H1 (cell line): Measurements from ENCODE around the gene CASZ1. TPM values are rescaled to one million over a fixed set of nuclear protein-coding genes. Genes with fewer than 3 reads are reported as not detected.

Experiments used
- CEBPB ChIP-seq: IDR thresholded peaks from 2 replicates; pipeline ENCODE4 v1.6.1; 2012; ENCODE audit warnings: low read depth, low read length
- CHD7 ChIP-seq: fragments of 300-600 bp; sonication (generic); IDR thresholded peaks from 2 replicates; pipeline ENCODE4 v1.7.1; 2012; ENCODE audit warnings: low read length, moderate library complexity, mild to moderate bottlenecking, inconsistent platforms; ENCODE audit not compliant: insufficient replicate concordance
- EGR1 ChIP-seq: IDR thresholded peaks from 2 replicates; pipeline ENCODE4 v1.6.1; 2011; ENCODE audit warnings: low read depth, low read length, borderline replicate concordance
- KDM1A ChIP-seq: fragments of 200-600, 300-600 bp; sonication (generic); IDR thresholded peaks from 2 replicates; pipeline ENCODE4 v1.7.1; 2016; ENCODE audit warnings: mild to moderate bottlenecking, low read length, borderline replicate concordance
- MAFK ChIP-seq: IDR thresholded peaks from 2 replicates; pipeline ENCODE4 v1.6.1; 2012; ENCODE audit warnings: low read depth, mild to moderate bottlenecking, improper control_type of control experiment, low read length
- TAF1 ChIP-seq: IDR thresholded peaks from 2 replicates; pipeline ENCODE4 v1.6.1; 2011; ENCODE audit warnings: mild to moderate bottlenecking, low read depth, low read length
- polyA plus RNA-seq, 7 experiments: library from polyadenylated mRNA; depleted of rRNA in 3 of 7; stranded (reverse) in 5 of 7; unstranded in 2 of 7; fragments of >200 nt in 5 of 7; fragments of 200-250 nt in 2 of 7; gene quantifications; 1 replicate in 5 of 7; 2 replicates in 1 of 7; 4 replicates in 1 of 7; pipeline versions ENCODE4 v1.2.1 to v1.2.3, GENCODE V29; 2011 to 2013; ENCODE audit warnings: missing spikeins in 2 of 7, mixed read lengths in 2 of 7
- total RNA-seq: library from RNA; stranded (reverse); fragmentation: NEBNext Ultra II Directional; extraction: Animal tissue kit (Norgen Biotek cat#: 25700); gene quantifications from 2 replicates; pipeline ENCODE4 v1.2.1, GENCODE V29; 2021

The CASZ1 gene
- total and polyA plus RNA-seq, 2 of the 8 experiments (the other 6 are each of a cell fraction or from before 2014, with no cell fraction given), result 4.4 to 7.7 TPM

DNA sequence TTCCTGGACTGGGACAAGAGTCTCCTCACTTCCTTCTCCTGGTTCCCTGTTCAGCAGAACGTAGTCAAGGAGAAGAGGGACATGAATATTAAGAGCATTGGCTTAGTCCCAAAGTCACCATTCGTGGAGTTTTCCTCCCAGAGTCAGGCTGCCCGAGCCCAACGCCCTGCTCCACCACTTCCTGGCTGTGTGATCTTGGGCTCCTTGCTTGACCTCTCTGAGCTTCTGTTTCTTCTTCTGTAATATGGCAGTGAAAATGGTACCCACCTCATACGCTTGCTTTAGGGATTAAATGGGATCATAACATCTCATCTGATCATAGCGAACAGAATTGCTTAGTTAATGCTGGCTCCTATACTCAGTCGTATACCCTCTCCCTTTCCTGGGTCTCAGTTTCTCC is 12.0 kb upstream of the CASZ1 start (continued):
- TF ChIP-seq CHD7 (no peak), CEBPB (no peak), TAF1 (no peak), KDM1A (peak; percentile 48; the same call in 1 of the 2 replicates), MAFK (no peak), EGR1 (no peak)
